Activated T-cell treated with anti-CD3 and anti-CD28 coated beads for 24 hours (primary cell): ENCODE data around the gene ALDH3B2.
"Not testable (repeated sequence)": the region's sequence is repeated elsewhere in the genome, so short reads cannot be mapped to it uniquely, and the experiment has no call there.

ENCODE experiments used
- DNase-seq: peaks from one replicate; pipeline ENCODE4 v3.0.0-alpha.2; 2020; ENCODE audit warnings: low read depth

ALDH3B2 gene

DNA sequence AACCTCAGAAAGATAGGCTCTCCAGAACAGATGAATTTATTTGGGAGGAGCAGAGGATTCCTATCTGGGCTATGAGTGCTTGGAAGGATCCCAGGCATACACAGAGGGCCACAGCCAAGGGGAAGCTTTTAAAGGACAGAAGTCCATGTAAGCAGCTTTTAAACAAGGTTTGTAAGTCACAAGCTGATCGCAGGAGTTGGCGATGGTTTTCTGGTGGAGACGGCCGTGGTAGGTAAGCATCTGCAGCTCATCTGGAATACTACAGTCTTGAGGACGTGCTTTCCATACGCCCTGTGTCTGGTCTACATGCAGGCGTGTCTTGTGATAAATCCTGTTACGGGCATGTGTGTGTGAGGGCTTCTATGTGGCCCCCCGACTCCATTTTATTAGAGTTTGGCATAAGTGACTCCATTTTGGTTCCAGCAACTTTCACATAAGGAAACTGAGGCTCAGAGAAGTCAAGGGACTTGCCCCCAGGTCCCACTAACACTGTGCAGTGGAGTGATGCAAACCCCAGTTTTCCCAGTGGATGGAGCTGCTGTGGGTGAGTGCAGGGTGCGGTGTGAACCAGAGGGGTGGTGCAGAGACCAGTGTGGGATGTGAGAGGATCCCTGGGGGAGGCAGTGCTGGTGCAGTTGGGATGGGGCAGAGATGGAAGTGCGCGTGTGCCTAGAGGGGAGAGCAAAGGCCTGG, 12.1 kb downstream of the ALDH3B2 start:
- no peak for DNase-seq

DNA sequence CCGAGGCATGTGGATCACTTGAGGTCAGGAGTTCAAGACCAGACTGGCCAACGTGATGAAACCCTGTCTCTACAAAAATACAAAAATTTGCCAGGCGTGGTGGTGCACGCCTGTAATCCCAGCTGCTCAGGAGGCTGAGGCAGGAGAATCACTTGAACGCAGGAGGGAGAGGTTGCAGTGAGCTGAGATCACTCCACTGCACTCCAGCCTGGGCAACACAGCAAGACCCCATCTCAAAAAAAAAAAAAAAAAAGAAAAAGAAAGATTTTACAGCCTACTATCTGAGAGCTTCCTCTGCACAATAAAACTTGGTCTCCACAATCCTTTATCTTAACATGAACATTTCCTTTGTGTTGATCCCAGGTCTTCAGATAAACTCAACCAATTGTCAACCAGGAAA, 13.7 kb downstream of the ALDH3B2 start:
- DNase-seq: not testable (repeated sequence)

DNA sequence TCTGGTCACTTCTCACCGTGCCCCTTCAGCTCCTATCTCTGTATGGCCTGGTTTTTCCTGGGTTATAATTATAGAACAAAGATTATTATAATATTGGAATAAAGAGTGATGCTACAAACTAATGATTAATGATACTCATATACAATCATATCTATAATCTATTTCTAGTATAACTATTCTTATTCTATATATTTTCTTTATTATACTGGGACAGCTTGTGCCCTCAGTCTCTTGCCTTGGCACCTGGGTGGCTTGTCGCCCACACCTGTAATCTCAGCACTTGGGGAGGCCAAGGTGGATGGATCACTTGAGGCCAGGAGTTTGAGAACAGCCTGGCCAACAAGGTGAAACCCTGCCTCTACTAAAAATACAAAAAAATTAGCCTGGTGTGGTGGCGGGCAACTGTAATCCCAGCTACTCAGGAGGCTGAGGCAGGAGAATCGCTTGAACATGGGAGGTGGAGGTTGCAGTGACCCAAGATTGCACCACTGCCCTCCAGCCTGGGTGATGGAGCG, 14.7 kb downstream of the ALDH3B2 start:
- not testable (repeated sequence) for DNase-seq

DNA sequence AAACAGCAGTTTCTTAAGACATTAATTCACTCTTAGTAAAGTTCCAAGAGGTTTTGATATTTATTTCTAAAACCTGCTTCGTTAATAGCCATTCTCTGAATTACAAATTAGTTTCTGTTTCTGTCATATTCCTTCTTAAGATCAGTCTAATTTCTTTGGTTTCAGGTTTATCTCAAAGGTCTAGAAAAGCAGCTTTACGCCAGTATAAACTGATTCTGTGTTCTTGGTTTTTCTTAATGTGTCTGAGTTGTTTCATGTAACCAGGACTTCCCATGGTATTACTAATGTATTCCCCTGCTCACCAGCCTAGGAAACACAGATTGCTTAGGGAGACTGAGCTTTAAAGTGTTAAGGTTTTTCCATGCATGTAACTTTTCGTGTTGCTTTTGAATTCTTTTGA, 17.1 kb downstream of the ALDH3B2 start:
- no peak for DNase-seq

DNA sequence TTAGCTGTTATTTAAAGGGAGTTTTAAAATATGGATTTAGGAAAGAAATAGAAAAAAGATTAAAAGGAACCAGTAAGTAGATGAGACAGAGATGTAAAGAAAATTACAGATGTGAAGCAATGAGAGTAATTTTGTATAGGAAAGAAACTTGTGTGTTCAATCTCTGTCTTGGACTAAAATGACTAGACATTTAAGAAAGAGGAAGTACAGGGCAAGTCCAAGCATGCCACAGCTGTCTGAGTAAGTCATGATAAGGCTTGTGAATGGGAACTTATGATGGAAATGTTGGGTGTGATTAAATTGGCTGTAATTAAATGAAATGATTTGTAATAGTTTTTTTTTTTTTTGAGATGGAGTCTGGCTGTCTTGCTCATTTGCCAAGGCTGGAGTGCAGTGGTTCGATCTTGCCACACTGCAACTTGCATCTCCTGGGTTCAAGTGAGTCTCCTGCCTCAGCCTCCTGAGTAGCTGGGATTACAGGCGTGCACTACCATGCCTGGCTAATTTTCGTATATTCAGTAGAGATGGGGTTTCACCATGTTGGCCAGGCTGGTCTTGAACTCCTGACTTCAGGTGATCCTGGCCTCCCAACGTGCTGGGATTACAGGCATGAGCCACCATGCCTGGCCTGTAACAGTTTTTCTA, 18.0 kb downstream of the ALDH3B2 start:
- no peak for DNase-seq

DNA sequence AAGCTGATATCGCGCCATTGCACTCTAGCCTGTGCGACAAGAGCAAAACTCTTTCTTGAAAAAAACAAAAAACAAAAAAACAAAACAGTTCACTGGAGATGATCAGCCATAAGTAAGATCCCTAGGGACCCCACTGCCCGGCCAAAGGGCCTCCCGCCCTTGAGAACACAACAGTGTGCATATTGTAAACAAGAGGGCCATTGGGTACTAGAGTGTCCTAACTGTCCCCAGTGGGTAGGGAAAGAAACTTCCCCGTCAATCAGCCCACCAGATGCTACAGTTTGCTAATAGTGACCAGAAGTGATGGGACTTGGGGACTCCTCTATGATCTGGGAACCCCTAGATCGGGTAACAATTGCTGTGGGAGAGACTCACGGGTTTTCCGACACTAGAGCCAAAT, 20.2 kb downstream of the ALDH3B2 start:
- no peak for DNase-seq

DNA sequence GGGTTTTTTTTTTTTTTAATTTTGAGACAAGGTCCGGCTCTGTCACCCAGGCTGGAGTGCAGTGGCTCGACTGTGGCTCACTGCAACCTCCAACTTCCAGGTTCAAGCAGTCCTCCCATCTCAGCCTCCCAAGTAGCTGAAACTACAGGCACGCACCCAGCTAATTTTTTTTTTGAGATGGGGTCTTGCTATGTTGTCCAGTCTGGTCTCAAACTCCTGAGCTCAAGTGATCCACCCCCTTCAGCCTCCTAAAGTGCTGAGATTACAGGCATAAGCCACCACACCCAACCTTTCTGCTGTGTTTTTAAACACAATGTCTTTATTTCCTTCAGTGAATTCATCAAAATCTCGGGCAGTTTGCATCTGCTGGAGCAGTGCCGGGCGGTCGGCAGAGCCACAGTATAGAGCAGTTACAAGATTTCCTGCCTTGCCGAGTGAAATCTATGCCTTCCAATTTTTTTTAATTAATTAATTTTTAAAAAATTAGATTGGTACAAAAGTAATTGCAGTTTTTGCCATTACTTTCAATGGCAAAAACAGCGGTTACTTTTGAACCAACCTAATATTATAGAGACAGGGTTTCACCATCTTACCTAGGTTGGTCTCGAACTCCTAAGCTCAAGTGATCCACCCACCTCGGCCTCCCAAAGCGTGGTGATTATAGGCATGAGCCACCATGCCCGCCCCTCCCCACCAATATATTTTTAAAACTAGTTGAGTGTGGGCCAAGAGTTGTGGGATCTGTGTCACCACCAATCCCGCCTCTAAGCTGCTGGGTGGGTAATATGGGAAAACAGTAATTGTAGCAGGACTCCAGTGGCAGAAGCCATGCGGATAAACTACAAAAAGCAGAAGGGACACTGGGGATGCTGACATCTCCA, 21.2 kb downstream of the ALDH3B2 start:
- DNase-seq: no peak

DNA sequence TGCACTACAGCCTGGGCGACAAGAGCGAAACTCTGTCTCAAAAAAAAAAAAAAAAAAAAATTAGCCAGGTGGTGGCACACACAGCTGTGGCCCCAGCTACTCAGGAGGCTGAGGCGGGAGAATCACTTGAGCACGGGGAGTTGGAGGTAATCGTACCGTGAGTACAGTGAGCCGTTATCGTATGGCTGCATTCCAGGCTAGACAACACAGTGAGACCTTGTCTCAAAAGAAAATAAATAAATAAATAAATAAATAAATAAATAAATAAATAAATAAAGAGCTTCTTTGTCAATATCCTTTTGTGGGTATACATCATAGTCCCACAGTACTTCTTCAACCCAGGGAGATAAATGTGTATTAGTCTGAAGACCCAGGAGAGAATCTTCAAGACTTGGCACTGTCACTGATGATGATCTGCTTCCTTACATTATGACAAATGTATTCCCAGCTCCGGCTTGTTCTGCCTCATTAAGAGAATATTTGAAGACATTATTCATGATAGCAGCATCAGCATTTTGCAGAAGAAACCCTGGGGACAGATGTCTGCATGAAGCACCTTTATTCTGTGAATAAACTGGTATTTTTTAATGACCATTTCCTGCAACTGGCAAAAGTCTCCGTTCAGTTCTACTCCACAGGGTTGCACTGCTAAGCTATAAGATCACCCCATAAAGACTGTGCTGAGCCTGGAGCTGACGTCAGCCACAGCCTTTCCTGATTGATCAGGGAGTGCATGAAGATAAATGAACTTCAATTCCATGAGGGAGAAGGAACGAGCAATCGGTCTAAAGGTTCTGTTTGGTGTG, 22.2 kb downstream of the ALDH3B2 start:
- no peak for DNase-seq

DNA sequence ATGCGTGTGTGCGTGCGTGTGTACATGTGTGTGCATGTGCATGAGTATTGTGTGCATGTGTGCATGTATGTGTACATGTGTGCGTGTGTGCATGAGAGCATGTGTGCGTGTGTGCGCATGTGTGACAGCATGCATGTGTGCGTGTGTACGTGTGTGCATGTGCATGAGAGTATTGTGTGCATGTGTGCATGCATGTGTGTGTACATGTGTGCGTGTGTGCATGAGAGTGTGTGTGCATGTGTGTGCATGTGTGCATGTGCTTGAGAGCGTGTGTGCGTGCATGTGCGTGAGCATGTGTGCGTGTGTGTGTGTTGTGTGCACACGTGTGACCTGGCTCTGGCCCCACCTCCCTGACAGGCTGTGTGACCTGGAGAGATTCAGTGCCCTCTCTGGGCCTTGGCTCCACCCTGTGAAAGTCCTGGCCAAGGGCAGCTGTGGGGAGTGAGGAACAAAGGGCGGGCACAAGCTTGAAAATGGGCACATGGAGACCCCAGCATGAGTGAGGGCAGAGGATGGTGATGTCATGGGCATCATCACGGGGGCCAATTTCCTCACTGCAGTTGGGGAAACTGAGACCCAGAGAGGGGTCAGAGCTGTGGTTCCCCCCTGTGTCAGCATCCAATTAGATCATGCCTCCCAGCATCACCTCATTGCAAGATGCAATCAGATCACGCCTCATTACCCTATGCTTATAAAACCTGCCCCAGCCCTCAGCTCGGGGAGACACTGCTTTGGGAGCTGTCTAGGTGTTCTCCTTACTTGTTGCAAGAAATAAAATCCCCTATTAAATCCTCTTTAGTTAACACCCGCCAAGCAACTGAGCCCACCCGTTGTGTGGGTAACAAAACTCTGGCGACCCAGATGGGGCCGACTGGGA, 24.6 kb downstream of the ALDH3B2 start:
- no peak for DNase-seq

DNA sequence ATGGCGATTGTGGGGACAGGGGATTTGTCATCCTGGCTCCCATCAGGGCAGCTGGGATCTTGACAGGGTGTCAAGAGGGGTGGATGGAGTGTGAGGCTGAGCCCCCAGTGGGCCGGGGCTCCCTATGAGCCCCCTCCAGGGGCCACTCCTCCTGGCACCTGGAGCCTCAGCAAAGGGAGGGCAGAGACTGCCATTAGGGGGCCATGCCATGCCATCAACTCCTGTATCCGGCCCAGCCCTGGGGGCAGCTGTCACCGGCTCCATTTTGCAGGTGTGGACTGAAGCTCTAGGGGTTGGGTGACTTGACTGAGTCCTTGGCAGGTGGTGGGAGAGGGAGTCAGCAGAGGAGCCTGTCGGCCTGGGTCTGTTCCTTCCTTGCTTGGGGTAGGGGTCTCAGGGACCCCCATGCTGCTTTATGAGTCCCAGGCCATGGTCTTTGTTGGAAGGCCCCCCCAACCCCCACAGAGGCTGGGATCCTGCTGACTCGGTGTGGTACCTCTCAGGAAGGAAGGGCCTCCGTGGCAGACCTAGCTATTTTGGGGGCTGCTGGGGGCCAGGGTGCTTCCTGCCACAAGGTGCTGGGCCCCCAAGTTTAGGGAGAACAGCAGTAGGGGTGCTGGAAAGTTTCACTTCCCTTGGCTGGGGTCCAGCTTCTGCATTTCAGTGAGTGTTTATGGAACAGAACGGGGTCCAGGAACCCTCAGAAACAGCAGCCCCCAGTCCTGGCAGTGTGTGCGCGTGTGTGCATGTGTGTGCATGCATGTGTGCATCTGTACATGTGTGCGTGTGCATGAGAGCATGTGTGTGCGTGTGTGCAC, 25.4 kb downstream of the ALDH3B2 start:
- no peak for DNase-seq

DNA sequence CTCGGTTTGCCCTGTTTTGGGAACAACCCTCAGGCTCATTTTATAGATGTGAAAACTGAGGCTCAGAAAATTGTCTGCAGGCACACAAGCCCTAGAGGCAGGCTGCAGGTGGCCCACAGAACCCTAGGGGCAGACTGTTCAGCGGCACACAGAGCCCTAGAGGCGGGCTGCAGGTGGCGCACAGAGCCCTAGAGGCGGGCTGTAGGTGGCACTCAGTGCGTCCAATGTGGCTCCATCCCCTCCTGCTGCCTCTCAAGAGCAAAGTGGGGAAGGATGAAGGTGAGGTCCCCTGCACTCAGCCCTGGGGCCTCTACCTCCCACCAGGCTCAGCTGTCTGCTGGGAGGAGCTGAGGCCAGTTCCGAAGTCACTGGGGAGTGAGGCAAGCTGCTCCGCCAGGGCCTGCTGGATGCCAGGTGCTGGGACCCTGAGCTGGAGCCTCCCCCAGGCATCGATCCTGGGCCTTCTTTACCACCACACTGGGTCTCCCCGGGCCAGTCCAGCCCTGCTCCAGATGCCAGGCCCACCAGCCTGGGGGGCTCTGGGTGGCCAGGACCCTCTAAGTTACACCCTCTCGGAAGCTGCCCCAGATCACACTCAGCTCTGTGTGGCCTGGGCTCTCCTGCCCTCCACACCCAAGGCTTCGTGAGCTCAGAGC, 26.2 kb downstream of the ALDH3B2 start:
- DNase-seq: no peak

DNA sequence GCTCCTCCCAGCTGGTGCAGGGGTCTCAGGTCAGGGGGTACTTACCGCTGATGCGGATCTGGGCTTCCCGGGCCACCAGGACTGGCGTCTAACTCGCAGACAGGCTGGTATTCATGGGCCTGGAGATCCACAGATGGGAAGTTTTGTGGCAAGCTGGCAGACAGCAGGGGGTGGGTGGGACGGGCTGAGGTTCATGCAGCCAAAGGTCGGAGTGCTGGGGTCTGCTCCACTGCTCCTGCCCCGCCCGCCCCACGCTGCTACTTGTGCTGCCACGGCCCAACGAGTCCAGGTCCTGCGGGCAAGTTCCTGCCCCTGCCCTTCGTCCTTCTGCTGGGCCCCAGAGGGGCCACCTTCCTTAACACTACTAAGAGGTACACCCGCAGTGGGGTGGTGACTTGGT, 27.0 kb downstream of the ALDH3B2 start:
- DNase-seq: no peak

DNA sequence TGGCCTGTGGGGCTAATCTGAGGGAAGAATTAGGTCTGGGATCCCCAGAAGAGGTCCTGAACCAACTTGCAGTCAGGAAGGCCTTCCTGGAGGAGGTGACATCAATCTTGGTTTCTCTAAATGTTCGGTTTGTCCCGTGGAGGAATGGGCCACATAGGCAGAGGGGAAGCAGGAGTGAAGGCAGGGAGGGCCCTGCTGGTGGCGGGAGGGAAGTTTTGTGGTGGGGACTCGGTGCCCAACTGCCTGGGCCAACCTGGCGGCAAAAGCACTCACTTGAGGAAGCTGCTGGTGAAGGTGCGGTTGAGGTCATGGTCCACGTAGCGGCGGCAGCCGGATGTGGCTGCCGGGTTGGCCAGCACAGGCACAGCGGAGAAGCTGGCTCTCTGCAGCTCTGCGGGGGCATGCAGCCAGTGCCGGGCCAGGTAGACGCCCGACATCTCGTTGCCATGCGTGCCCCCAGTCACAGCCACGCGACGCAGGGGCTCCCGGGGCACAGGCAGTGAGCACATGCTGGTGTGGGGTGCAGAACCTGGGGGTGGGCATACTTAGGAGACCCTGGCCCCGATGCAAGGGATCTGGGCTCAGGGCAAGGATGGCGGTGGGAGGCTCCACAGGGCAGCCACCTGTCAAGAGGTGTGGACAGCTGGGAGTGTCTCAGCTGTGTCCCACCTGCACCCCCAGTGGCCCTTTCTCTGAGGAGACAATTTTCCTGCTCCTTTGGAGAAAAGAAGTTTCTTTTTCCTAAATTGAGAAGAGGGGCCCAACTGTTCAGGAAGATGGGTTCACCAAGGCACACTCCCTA, 27.7 kb downstream of the ALDH3B2 start:
- no peak for DNase-seq

DNA sequence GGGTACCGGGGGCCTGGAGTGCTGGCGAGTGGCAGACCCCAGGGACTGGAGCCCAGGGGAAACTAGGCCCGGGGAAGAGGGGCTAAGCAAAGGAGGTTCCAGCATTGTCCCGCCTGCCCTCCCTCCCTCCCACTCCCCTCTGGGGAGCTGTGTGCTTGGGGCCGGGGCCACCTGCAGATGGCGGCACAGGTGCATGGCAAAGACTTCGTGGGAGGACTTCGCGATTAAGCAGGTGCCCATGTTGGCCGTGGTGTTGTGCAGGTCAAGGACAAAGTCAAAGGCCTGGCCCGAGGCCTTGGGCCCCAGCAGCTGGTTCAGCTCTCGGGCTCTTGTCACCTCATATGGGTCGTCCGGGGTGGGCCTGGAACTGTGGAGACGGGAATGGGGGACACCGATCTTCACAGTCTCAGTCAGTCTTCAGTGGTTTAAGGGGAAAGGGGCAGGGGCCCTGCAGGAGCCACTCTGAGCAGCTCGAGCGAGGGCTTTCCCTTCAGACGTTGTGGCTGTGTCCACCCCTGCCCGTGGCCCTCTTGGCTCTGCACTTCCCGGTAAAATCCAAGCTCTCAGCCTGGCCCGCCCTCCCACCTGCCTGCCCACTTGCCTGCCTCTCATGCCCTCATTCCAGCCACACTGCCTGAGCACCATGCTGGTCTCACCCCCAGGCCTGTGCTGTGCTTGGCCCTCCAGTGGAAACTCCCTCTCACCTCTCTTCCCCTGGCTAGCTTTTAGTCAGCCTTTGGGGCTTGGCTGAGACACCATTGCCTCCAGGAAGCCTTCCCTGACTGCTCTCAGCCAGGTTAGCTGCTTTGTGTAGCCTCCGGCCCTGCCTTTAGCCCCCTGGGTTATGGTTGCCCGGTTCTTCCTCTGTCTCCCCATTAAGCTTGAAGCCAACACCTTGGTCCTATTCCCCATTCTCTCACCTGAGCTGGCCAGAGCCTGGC, 28.6 kb downstream of the ALDH3B2 start:
- DNase-seq: no peak

DNA sequence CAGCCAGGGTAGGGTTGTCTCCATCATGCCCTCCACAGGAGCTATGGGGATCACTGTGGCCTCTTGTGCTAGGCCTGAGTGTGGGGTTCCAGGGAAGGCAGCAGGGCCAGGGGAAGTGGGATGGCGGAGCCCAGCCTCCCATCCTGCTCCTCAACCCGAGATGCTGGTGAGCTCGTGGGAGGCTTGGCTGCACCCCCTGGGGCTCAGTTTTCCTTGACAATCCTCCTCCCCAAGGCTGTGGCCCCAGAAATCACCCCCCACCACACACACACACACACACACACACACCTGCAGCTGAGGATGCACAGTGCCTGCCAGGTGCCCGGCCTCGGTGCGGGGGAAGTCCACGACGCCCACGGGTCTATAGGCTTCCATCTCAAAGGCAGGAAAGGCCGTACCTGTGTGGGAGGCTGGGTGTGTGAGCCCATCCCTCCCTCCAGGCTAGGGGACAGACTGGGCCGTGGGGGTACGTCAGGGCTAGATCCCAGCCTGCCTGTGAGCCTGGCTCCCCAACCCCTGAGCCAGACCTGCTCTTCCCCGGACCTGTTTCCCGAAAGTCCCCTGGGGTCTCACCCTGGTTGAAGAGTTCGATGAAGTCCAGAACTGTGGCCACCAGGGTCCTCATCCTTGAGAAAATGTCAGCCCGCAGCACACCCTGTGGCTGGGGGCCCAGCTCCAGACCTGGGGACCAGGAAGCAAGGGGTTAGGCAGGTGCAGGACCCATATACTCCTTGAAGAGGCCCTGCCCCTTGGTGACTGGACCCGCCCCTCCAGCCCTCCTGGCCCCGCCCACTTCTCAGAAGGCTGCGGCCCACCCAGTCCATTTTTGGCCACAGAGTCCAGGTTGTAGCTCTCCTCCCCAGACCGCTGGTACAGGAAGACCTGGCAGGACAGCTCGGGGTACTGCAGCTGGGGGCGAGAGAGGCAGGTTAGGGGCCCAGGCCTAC, 29.7 kb downstream of the ALDH3B2 start:
- DNase-seq: no peak

DNA sequence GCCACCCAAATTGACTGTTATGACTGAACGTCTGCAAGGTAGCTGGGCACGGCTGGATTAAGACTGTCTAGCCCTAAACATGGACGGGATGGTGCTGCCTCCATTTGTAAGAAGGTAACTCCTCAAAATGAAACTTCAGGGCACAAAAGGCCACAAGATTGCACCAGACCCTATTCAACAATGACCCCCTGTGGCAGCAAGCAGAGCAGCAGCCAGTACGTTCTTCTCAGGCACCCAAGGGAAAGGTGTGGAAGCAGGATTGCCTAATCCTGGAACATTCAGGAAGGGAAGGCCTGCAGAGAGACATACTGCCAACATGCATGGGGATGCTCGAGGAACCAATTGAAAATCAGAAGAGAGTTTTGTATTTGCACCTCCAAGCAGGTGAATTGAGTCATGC, 30.4 kb downstream of the ALDH3B2 start:
- DNase-seq: no peak
